Endothelial cell of umbilical vein (primary cell): ENCODE results near the gene CEP43. TPM values are rescaled to one million over a fixed set of nuclear protein-coding genes. Genes with fewer than 3 reads are reported as not detected.

ENCODE experiments used
- BruUV-seq: library from RNA; stranded (reverse); fragments of 400-500 nt; replicated peaks from 2 replicates; lab custom pipeline; 2021; lab: Mats Ljungman, UMichigan
- CTCF ChIA-PET: fragments of 300-600, 350-600 bp; sonication (Branson Sonifier 250); formaldehyde crosslinking; loops from one replicate; lab custom pipeline; 2021; ENCODE audit warnings: antibody characterized with exemption, inconsistent platforms; lab: Charles Lee
- POLR2A ChIA-PET: fragments of 300-600, 350-600 bp; sonication (Branson Sonifier 250); formaldehyde crosslinking; loops from one replicate; lab custom pipeline; 2021; ENCODE audit warnings: antibody characterized with exemption, inconsistent platforms; lab: Charles Lee
- DNase-seq: peaks from one replicate; pipeline ENCODE4 v3.0.0-alpha.2; 2011; ENCODE audit warnings: low read depth, low spot score
- FAIRE-seq: peaks from 2 replicates; lab custom pipeline; 2011; peaks lifted over from hg19 to GRCh38; lab: Jason Lieb, UNC
- H2AFZ ChIP-seq: 2 replicates; pipeline ENCODE4 v1.6.0; 2012; ENCODE audit warnings: low read depth, low read length, control low read depth, inconsistent platforms
- H3K27ac ChIP-seq: 2 replicates; pipeline ENCODE4 v1.5.1; 2011; ENCODE audit warnings: low read depth, mild to moderate bottlenecking, control low read depth, low read length, moderate library complexity; ENCODE audit not compliant: insufficient read depth
- H3K27me3 ChIP-seq, 2 experiments: 2 replicates each; pipeline versions ENCODE4 v1.6.0 to v1.6.1; 2011; ENCODE audit warnings: low read length in 2 of 2, mixed read lengths in 1 of 2; ENCODE audit not compliant: control insufficient read depth in 2 of 2, insufficient read depth in 2 of 2
- H3K36me3 ChIP-seq, 2 experiments: 2 replicates in 1 of 2; 3 replicates in 1 of 2; pipeline ENCODE4 v1.5.1; 2011; ENCODE audit warnings: low read length in 2 of 2, mild to moderate bottlenecking in 1 of 2, moderate library complexity in 1 of 2; ENCODE audit not compliant: control insufficient read depth in 2 of 2, insufficient read depth in 2 of 2; ENCODE audit errors: extremely low read depth in 1 of 2
- H3K4me1 ChIP-seq: 3 replicates; pipeline ENCODE4 v1.5.1; 2011; ENCODE audit warnings: mild to moderate bottlenecking, low read length; ENCODE audit not compliant: control insufficient read depth, insufficient read depth; ENCODE audit errors: extremely low read depth
- H3K4me2 ChIP-seq: 2 replicates; pipeline ENCODE4 v1.6.1; 2011; ENCODE audit warnings: low read length, control low read depth, mixed read lengths; ENCODE audit not compliant: insufficient read depth
- H3K4me3 ChIP-seq, 3 experiments: fragments of 200-600 bp in 1 of 3; sonication (generic), shearing (Covaris generic) in 1 of 3; replicated peaks in 1 of 3; 2 replicates each; pipeline ENCODE4 v1.5.1; 2011 to 2016; ENCODE audit warnings: control low read depth in 3 of 3, low read length in 3 of 3, mild to moderate bottlenecking in 2 of 3, inconsistent platforms in 1 of 3, low read depth in 1 of 3, moderate library complexity in 1 of 3; ENCODE audit not compliant: insufficient read depth in 1 of 3
- H3K79me2 ChIP-seq: 2 replicates; pipeline ENCODE4 v1.6.0; 2012; ENCODE audit warnings: low read length, inconsistent platforms; ENCODE audit not compliant: control insufficient read depth, insufficient read depth
- H3K9ac ChIP-seq: replicated peaks from 2 replicates; pipeline ENCODE3; 2011; ENCODE audit warnings: low read length, control low read depth; ENCODE audit not compliant: insufficient read depth; ENCODE audit errors: extremely low read depth
- H3K9me1 ChIP-seq: replicated peaks from 3 replicates; pipeline ENCODE4 v1.6.0; 2011; ENCODE audit warnings: mild to moderate bottlenecking, low read length; ENCODE audit not compliant: control insufficient read depth, insufficient read depth; ENCODE audit errors: extremely low read depth
- H3K9me3 ChIP-seq: replicated peaks from 2 replicates; pipeline ENCODE4 v1.5.1; 2012; ENCODE audit warnings: low read length, inconsistent platforms; ENCODE audit not compliant: control insufficient read depth, insufficient read depth
- H4K20me1 ChIP-seq: replicated peaks from 2 replicates; pipeline ENCODE3; 2011; ENCODE audit warnings: mild to moderate bottlenecking, low read length; ENCODE audit not compliant: control insufficient read depth, insufficient read depth; ENCODE audit errors: extremely low read depth
- EZH2 ChIP-seq: IDR thresholded peaks from 2 replicates; pipeline ENCODE4 v1.6.1; 2012; ENCODE audit warnings: borderline replicate concordance, low read depth, mild to moderate bottlenecking, moderate library complexity, low read length, inconsistent platforms; ENCODE audit not compliant: severe bottlenecking
- FOS ChIP-seq: IDR thresholded peaks from 2 replicates; pipeline ENCODE4 v1.6.1; 2011; ENCODE audit warnings: mild to moderate bottlenecking, low read length, moderate library complexity, borderline replicate concordance; ENCODE audit not compliant: insufficient read depth
- GATA2 ChIP-seq: IDR thresholded peaks from 2 replicates; pipeline ENCODE4 v1.7.0; 2011; ENCODE audit warnings: low read depth, mild to moderate bottlenecking, moderate library complexity, mixed read lengths, low read length; ENCODE audit not compliant: insufficient read length, insufficient read depth
- JUN ChIP-seq: IDR thresholded peaks from 2 replicates; pipeline ENCODE4 v1.6.1; 2011; ENCODE audit warnings: borderline replicate concordance, low read depth; ENCODE audit not compliant: insufficient read length, insufficient read depth
- MYC ChIP-seq: IDR thresholded peaks from one replicate; pipeline ENCODE4 v1.6.1; 2011; ENCODE audit warnings: mild to moderate bottlenecking, low read depth, low read length
- POLR2A ChIP-seq: IDR thresholded peaks from 2 replicates; pipeline ENCODE4 v1.6.1; 2012; ENCODE audit warnings: low read depth, mild to moderate bottlenecking, control low read depth, low read length
- dilution Hi-C: fragments of 300-500 bp; cut with MboI; formaldehyde crosslinking; loops from one replicate; pipeline ENCODE4 v1.15.0; 2019; ENCODE audit warnings: low sequenced_read_pairs; ENCODE audit not compliant: extremely low pct_ligation_motif_present
- intact Hi-C: fragments of 100-400 bp; cut with micrococcal nuclease; formaldehyde crosslinking; loops from one replicate; pipeline ENCODE4 v1.10.0; 2022
- polyA plus RNA-seq, 4 experiments: library from polyadenylated mRNA; depleted of rRNA in 3 of 4; stranded (reverse) in 3 of 4; unstranded in 1 of 4; fragments of >200 nt; gene quantifications; 2 replicates each; pipeline versions ENCODE4 v1.2.1 to v1.2.3, GENCODE V29; 2011 to 2012; ENCODE audit warnings: missing spikeins in 1 of 4
- total RNA-seq: library from RNA; stranded (reverse); gene quantifications from 2 replicates; pipeline ENCODE4 v1.2.3, GENCODE V29; 2021
- TF ChIP-seq, protein P1 (sequence below), 2 donors: IDR thresholded peaks; 1 replicate in 1 of 2; 2 replicates in 1 of 2; pipeline ENCODE4 v1.5.1; 2011; ENCODE audit warnings: low read length in 2 of 2, mild to moderate bottlenecking in 2 of 2, moderate library complexity in 2 of 2, control low read depth in 1 of 2, inconsistent platforms in 1 of 2, low read depth in 1 of 2; ENCODE audit not compliant: insufficient read depth in 1 of 2; ENCODE audit errors: extremely low read depth in 1 of 2

CEP43 gene
- total and polyA plus RNA-seq, 2 donors (not counting 3 experiments of a cell fraction or from before 2014, with no cell fraction given), result 6.5 to 22.5 TPM

DNA sequence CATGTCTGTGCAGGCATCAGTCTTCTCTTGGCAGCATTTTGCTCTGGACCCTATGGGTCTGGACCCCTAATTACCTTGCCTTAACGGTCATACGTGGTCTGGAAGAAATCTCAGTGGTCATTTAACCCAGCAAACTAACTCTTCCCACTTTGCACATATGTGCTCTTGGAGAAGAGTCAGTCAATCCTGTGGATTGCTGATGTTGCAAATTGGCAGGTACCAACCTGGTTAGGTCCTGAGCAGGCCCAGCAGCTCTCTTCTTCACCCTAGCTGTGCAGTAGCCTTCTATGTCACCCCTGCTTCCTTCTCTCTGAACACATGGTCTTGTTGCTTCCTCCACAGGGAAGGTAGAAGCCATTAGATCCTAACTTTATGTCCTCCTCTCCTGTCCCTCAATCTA, 1.6 kb downstream of the CEP43 start:
- BruUV-seq, result no TSS peak
- Histone ChIP-seq H3K36me3 (no peaks in the 10 kb centered on the region), H3K4me2 (peak overlapping the region; percentile 96), H3K9me1 (no peaks in the 10 kb centered on the region), H3K9ac (no peak overlapping the region), H3K9me3 (no peaks in the 10 kb centered on the region), H3K27me3 (no peaks in the 10 kb centered on the region), H3K79me2 (peaks cover 55% of the 10 kb centered on the region), H2AFZ (no peak overlapping the region), H3K4me3 (peak overlapping the region in 1 of 3 experiments; percentile 15), H3K27ac (no peak overlapping the region), H4K20me1 (no peaks in the 10 kb centered on the region), H3K4me1 (peaks cover 20% of the 10 kb centered on the region)
- DNase-seq, result no peak
- FAIRE-seq, result no peak
- TF ChIP-seq, protein P1, sequence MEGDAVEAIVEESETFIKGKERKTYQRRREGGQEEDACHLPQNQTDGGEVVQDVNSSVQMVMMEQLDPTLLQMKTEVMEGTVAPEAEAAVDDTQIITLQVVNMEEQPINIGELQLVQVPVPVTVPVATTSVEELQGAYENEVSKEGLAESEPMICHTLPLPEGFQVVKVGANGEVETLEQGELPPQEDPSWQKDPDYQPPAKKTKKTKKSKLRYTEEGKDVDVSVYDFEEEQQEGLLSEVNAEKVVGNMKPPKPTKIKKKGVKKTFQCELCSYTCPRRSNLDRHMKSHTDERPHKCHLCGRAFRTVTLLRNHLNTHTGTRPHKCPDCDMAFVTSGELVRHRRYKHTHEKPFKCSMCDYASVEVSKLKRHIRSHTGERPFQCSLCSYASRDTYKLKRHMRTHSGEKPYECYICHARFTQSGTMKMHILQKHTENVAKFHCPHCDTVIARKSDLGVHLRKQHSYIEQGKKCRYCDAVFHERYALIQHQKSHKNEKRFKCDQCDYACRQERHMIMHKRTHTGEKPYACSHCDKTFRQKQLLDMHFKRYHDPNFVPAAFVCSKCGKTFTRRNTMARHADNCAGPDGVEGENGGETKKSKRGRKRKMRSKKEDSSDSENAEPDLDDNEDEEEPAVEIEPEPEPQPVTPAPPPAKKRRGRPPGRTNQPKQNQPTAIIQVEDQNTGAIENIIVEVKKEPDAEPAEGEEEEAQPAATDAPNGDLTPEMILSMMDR (IDR thresholded peaks at IDR 0.05; ENCODE audit: extremely low read depth in 1 of 2, insufficient read depth in 1 of 2, low read depth in 1 of 2, low read length in 2 of 2), result no peak
- TF ChIP-seq GATA2, result no peak
- TF ChIP-seq FOS, result no peak
- TF ChIP-seq POLR2A, result no peak
- no peak for TF ChIP-seq EZH2
- no peak for TF ChIP-seq JUN
- no peak for TF ChIP-seq MYC
- ChIA-PET CTCF (interaction anchor here (0.5 to 4.5 kb wide), 3 partner anchors 11 to 20 kb away, joined by 3 to 48 read pairs (median 13); no protein-coding TSS in a partner anchor), POLR2A (no interaction called here)
- dilution Hi-C loops (no loop called here), intact Hi-C loops (no loop called here)
